K562 (cell line): ENCODE results near the gene DNAAF1. TPM values are rescaled to one million over a fixed set of nuclear protein-coding genes. Genes with fewer than 3 reads are reported as not detected.
A peak's percentile ranks its signal among the peaks of the same experiment; 100 is the strongest.
"Not testable (repeated sequence)": the region's sequence is repeated elsewhere in the genome, so short reads cannot be mapped to it uniquely, and the experiment has no call there.

Source experiments
- ATAC-seq: fragments of 200-7000 bp; cut with Tn5 transposase; 3 replicates; pipeline ENCODE4 v1.9.1; 2020; ENCODE audit warnings: moderate library complexity
- BruUV-seq: library from RNA; stranded (reverse); fragments of 400-500 nt; replicated peaks from 2 replicates; lab custom pipeline; 2021; lab: Mats Ljungman, UMichigan
- CTCF ChIA-PET: fragments of 300-600 bp; formaldehyde crosslinking; extraction: SDS; loops from one replicate; lab custom pipeline; 2021; ENCODE audit warnings: low intra/inter-chr PET ratio; lab: Yijun Ruan, JAX
- POLR2A ChIA-PET: fragments of 300-600, 350-650 bp; sonication (Branson Sonifier 250); formaldehyde crosslinking; extraction: SDS; loops from one replicate; lab custom pipeline; 2021; ENCODE audit warnings: antibody characterized with exemption, inconsistent platforms; lab: Yijun Ruan, JAX
- DNase-seq, 4 experiments: peaks; one replicate each; pipeline versions ENCODE4 v3.0.0 to v3.0.0-alpha.2; 2011 to 2018; ENCODE audit warnings: low spot score in 3 of 4, mixed read lengths in 3 of 4; ENCODE audit errors: extremely low read depth in 1 of 4
- FAIRE-seq: peaks from 2 replicates; lab custom pipeline; 2011; peaks lifted over from hg19 to GRCh38; lab: Jason Lieb, UNC
- H2AFZ ChIP-seq: 2 replicates; pipeline ENCODE4 v1.6.0; 2011; ENCODE audit warnings: low read depth, low read length, control low read depth, inconsistent platforms
- H3K27ac ChIP-seq: fragments of 200-600 bp; 3 replicates; pipeline ENCODE4 v1.8.0; 2011; ENCODE audit warnings: low read depth, mild to moderate bottlenecking, control low read depth, inconsistent platforms, low read length, moderate library complexity, mixed read lengths; ENCODE audit errors: extremely low read depth
- H3K27me3 ChIP-seq, 2 experiments: fragments of 300-600 bp in 1 of 2; 2 replicates in 1 of 2; 3 replicates in 1 of 2; pipeline versions ENCODE4 v1.6.0 to v1.8.0; 2011; ENCODE audit warnings: inconsistent platforms in 2 of 2, low read length in 2 of 2, mild to moderate bottlenecking in 1 of 2, mixed read lengths in 1 of 2, moderate library complexity in 1 of 2; ENCODE audit not compliant: control insufficient read depth in 2 of 2, insufficient read depth in 2 of 2
- H3K36me3 ChIP-seq: fragments of 300-600 bp; 3 replicates; pipeline ENCODE4 v1.8.0; 2011; ENCODE audit warnings: mild to moderate bottlenecking, low read length, inconsistent platforms; ENCODE audit not compliant: control insufficient read depth, insufficient read depth
- H3K4me1 ChIP-seq, 2 experiments: fragments of 200-600 bp in 1 of 2; replicated peaks in 1 of 2; 2 replicates in 1 of 2; 3 replicates in 1 of 2; pipeline versions ENCODE4 v1.5.1 to v1.8.0; 2011; ENCODE audit warnings: inconsistent platforms in 2 of 2, low read length in 2 of 2, mild to moderate bottlenecking in 1 of 2, mixed read lengths in 1 of 2, moderate library complexity in 1 of 2; ENCODE audit not compliant: control insufficient read depth in 2 of 2, insufficient read depth in 2 of 2
- H3K4me2 ChIP-seq: 2 replicates; pipeline ENCODE4 v1.6.1; 2011; ENCODE audit warnings: low read length, control low read depth, inconsistent platforms, mixed read lengths; ENCODE audit not compliant: insufficient read depth
- H3K4me3 ChIP-seq: fragments of 200-600 bp; sonication (generic), shearing (Covaris generic); 2 replicates; pipeline ENCODE4 v1.5.1; 2016; ENCODE audit warnings: control low read depth, inconsistent platforms
- H3K79me2 ChIP-seq: fragments of 200-600 bp; 3 replicates; pipeline ENCODE4 v1.8.0; 2011; ENCODE audit warnings: low read length, inconsistent platforms; ENCODE audit not compliant: control insufficient read depth, insufficient read depth
- H3K9ac ChIP-seq, 2 experiments: 2 replicates each; pipeline versions ENCODE4 v1.6.0 to v1.6.1; 2011; ENCODE audit warnings: low read depth in 2 of 2, low read length in 2 of 2, control low read depth in 1 of 2, inconsistent platforms in 1 of 2, mild to moderate bottlenecking in 1 of 2, mixed read lengths in 1 of 2; ENCODE audit not compliant: insufficient read depth in 1 of 2
- H3K9me1 ChIP-seq: one replicate; pipeline ENCODE4 v1.6.0; 2011; ENCODE audit warnings: inconsistent platforms, mild to moderate bottlenecking, low read length, moderate library complexity; ENCODE audit not compliant: control insufficient read depth, insufficient read depth
- H3K9me3 ChIP-seq: replicated peaks from 2 replicates; pipeline ENCODE4 v1.5.1; 2011; ENCODE audit warnings: low read depth, low read length, inconsistent platforms; ENCODE audit not compliant: control insufficient read depth, insufficient read depth
- H4K20me1 ChIP-seq: replicated peaks from 2 replicates; pipeline ENCODE4 v1.6.1; 2011; ENCODE audit warnings: low read length, inconsistent platforms, mixed read lengths; ENCODE audit not compliant: control insufficient read depth, insufficient read depth
- EGR1 ChIP-seq: fragments of 450-650 bp; conservative IDR thresholded peaks from 2 replicates; pipeline ENCODE4 v1.6.1; 2017; ENCODE audit warnings: mild to moderate bottlenecking
- MAFF ChIP-seq: IDR thresholded peaks from 2 replicates; pipeline ENCODE4 v1.6.1; 2012; ENCODE audit warnings: low read length, improper control_type of control experiment
- NFXL1 ChIP-seq: fragments of 450-650 bp; formaldehyde crosslinking; IDR thresholded peaks from 2 replicates; pipeline ENCODE4 v1.4.0; 2021; ENCODE audit warnings: mild to moderate bottlenecking
- TAF9B ChIP-seq: fragments of 450-650 bp; IDR thresholded peaks from 2 replicates; pipeline ENCODE4 v1.6.1; 2018; ENCODE audit warnings: mild to moderate bottlenecking; ENCODE audit not compliant: partially characterized antibody
- ZBTB7A ChIP-seq: IDR thresholded peaks from 2 replicates; pipeline ENCODE4 v1.6.1; 2011; ENCODE audit warnings: low read depth, mild to moderate bottlenecking, low read length, moderate library complexity, borderline replicate concordance; ENCODE audit not compliant: control insufficient read depth
- WGBS: fragments of 100-300 bp; shearing (Covaris generic); methylation state at CpG from one replicate; pipeline ENCODE4 v1.1.6; 2016; ENCODE audit warnings: low coverage, mixed read lengths; ENCODE audit not compliant: insufficient coverage; ENCODE audit errors: missing lambda C conversion rate; 5-methylcytosine and 5-hydroxymethylcytosine counted together
- in situ Hi-C: fragments of 300-500 bp; cut with MboI; formaldehyde crosslinking; loops from 4 replicates; pipeline ENCODE4 v1.15.0; 2018; ENCODE audit warnings: inconsistent platforms, mixed read lengths
- intact Hi-C: fragments of 100-400 bp; cut with micrococcal nuclease; formaldehyde crosslinking; loops from 2 replicates; pipeline ENCODE4 v1.14.2; 2022
- polyA plus RNA-seq, 8 experiments: library from polyadenylated mRNA; depleted of rRNA in 4 of 8; stranded (reverse) in 5 of 8; unstranded in 3 of 8; fragments of >200 nt; fragmentation: Nextera tagmentation in 2 of 8; fragmentation: Illumina TruSeq in 1 of 8; extraction: Ambion mirVana in 2 of 8; extraction: Trizol in 1 of 8; gene quantifications; 2 replicates each; pipeline versions ENCODE4 v1.2.1 to v1.2.3, GENCODE V29; 2011 to 2014; ENCODE audit warnings: inconsistent platforms in 1 of 8, missing spikeins in 1 of 8
- total RNA-seq, 7 experiments: library from RNA; depleted of rRNA in 6 of 7; stranded (reverse); fragments of >200 nt in 6 of 7; fragmentation: Illumina TruSeq in 2 of 7; extraction: Trizol in 2 of 7; gene quantifications; 2 replicates each; pipeline versions ENCODE4 v1.2.1 to v1.2.3, GENCODE V29; 2011 to 2021; ENCODE audit warnings: low replicate concordance in 1 of 7

Gene DNAAF1
- total and polyA plus RNA-seq, 9 of the 15 experiments (the other 6 are each of a cell fraction or from before 2014, with no cell fraction given): 0.01 TPM; not detected in 8

GRCh38 chr16:84111525-84111924, 33.6 kb upstream of the DNAAF1 start:
- in situ Hi-C loops (no loop called here), intact Hi-C loops (no loop called here)
- BruUV-seq: no TSS peak
- Histone ChIP-seq H3K27ac (no peak overlapping the region), H4K20me1 (peaks cover 20% of the 10 kb centered on the region), H3K4me3 (no peak overlapping the region), H3K27me3 (no peaks in the 10 kb centered on the region), H3K9ac (no peak overlapping the region), H3K9me1 (no peaks in the 10 kb centered on the region), H3K9me3 (no peaks in the 10 kb centered on the region), H3K79me2 (peaks cover 82% of the 10 kb centered on the region), H3K4me2 (no peak overlapping the region), H2AFZ (no peak overlapping the region), H3K36me3 (peaks cover 26% of the 10 kb centered on the region; the same call in 2 of the 3 replicates), H3K4me1 (peaks cover 4 to 12% of the 10 kb centered on the region in 2 experiments; a peak in 3 of 5 replicates)
- WGBS: 81% methylated on average over 3 of the region's 3 CpGs
- POLR2A ChIA-PET: interaction anchor here (1.5 to 2.0 kb wide), 2 partner anchors 12 to 27 kb away, joined by 4 to 10 read pairs; no protein-coding TSS in a partner anchor
- no peak for TF ChIP-seq TAF9B
- TF ChIP-seq NFXL1 (CRISPR knock-in tag): no peak
- no peak for TF ChIP-seq MAFF
- no peak for TF ChIP-seq ZBTB7A
- FAIRE-seq: no peak
- no peak for DNase-seq
- no peak for ATAC-seq
- CTCF ChIA-PET: no interaction called here

GRCh38 chr16:84111949-84112348, 33.2 kb upstream of the DNAAF1 start:
- H3K9ac ChIP-seq, FAIRE-seq, H3K27me3 ChIP-seq, H3K4me2 ChIP-seq, H3K9me3 ChIP-seq, in situ Hi-C loops, H2AFZ ChIP-seq, H3K27ac ChIP-seq, H3K4me3 ChIP-seq, intact Hi-C loops, CTCF ChIA-PET, H3K9me1 ChIP-seq, BruUV-seq, ATAC-seq, DNase-seq: not testable (repeated sequence)
- POLR2A ChIA-PET: interaction anchor here (1.5 to 2.0 kb wide), 2 partner anchors 12 to 27 kb away, joined by 4 to 10 read pairs; no protein-coding TSS in a partner anchor
- Histone ChIP-seq H4K20me1 (peaks cover 15% of the 10 kb centered on the region), H3K36me3 (peaks cover 26% of the 10 kb centered on the region; the same call in 2 of the 3 replicates), H3K79me2 (peaks cover 78% of the 10 kb centered on the region), H3K4me1 (peaks cover 4 to 16% of the 10 kb centered on the region in 2 experiments; a peak in 3 of 5 replicates)
- TF ChIP-seq EGR1: peak; percentile 23; the same call in 1 of the 2 replicates
- 76% methylated on average over 3 of the region's 3 CpGs for WGBS
